Esophagus squamous epithelium (tissue), 5 donors: ENCODE measurements around the gene TMEM139. TPM values are rescaled to one million over a fixed set of nuclear protein-coding genes. Genes with fewer than 3 reads are reported as not detected.

Experiments used
- DNase-seq: peaks from one replicate; lab custom pipeline; 2025; lab: John Stamatoyannopoulos, UW
- H3K27ac ChIP-seq, 4 donors: fragments of 200-600 bp; sonication (generic); one replicate each; pipeline ENCODE4 v1.5.1; 2016 to 2019; ENCODE audit warnings: mild to moderate bottlenecking in 1 of 4
- H3K27me3 ChIP-seq, 4 donors: fragments of 200-600 bp; sonication (generic); 1 replicate in 3 of 4; 2 replicates in 1 of 4; pipeline versions ENCODE4 v1.5.1 to v1.6.0; 2017 to 2021; ENCODE audit warnings: antibody characterized with exemption in 1 of 4
- H3K36me3 ChIP-seq, 3 donors: fragments of 200-600 bp; sonication (generic); one replicate each; pipeline ENCODE4 v1.5.1; 2016 to 2019
- H3K4me1 ChIP-seq, 3 donors: fragments of 200-600 bp; sonication (generic); one replicate each; pipeline ENCODE4 v1.5.1; 2017 to 2019
- H3K4me3 ChIP-seq, 4 donors: fragments of 200-600 bp; sonication (generic); 1 replicate in 3 of 4; 2 replicates in 1 of 4; pipeline ENCODE4 v1.5.1; 2016 to 2019; ENCODE audit warnings: mild to moderate bottlenecking in 2 of 4, moderate library complexity in 1 of 4
- H3K9me3 ChIP-seq, 3 donors: fragments of 200-600 bp; sonication (generic); one replicate each; pipeline ENCODE4 v1.5.1; 2016 to 2019
- POLR2A ChIP-seq, 4 donors: fragments of 450-650 bp; IDR thresholded peaks; one replicate each; pipeline ENCODE4 v1.6.1; 2017; ENCODE audit warnings: antibody characterized with exemption in 4 of 4, mild to moderate bottlenecking in 4 of 4, moderate library complexity in 3 of 4
- WGBS, 2 donors: methylation state at CpG; one replicate each; pipeline ENCODE4 v1.1.5; 2018; 5-methylcytosine and 5-hydroxymethylcytosine counted together
- intact Hi-C: fragments of 100-400 bp; cut with DNase I; formaldehyde crosslinking; loops from one replicate; pipeline ENCODE4 v1.15.0; 2022
- total RNA-seq, 4 donors: library from RNA; depleted of rRNA; stranded (reverse); fragments of >200 nt; gene quantifications; one replicate each; pipeline ENCODE4 v1.1.0, GENCODE V29; 2016
- TF ChIP-seq, protein P1 (sequence below), 6 experiments: fragments of 450-650 bp in 4 of 6; fragments of 200-600 bp in 2 of 6; sonication (generic) in 2 of 6; IDR thresholded peaks; one replicate each; pipeline ENCODE4 v1.5.1; 2016 to 2019; ENCODE audit warnings: antibody characterized with exemption in 6 of 6, mild to moderate bottlenecking in 4 of 6, moderate library complexity in 4 of 6
- donor health status: DM: yes; HTN: yes; CAD: no.

TMEM139 gene
- total RNA-seq, 4 donors from 2014 or later: 0.15 to 3.6 TPM; not detected in 2

- Histone ChIP-seq H3K4me1 (no peaks in the 10 kb centered on the region), H3K36me3 (no peaks in the 10 kb centered on the region), H3K9me3 (no peaks in the 10 kb centered on the region), H3K27me3 (no peaks in the 10 kb centered on the region), H3K4me3 (no peak overlapping the region), H3K27ac (no peak overlapping the region)
- DNase-seq: no peak
- 89 to 96% methylated on average over 3 of the region's 3 CpGs for WGBS, 2 donors
- intact Hi-C loops: no loop called here
- TF ChIP-seq, protein P1, sequence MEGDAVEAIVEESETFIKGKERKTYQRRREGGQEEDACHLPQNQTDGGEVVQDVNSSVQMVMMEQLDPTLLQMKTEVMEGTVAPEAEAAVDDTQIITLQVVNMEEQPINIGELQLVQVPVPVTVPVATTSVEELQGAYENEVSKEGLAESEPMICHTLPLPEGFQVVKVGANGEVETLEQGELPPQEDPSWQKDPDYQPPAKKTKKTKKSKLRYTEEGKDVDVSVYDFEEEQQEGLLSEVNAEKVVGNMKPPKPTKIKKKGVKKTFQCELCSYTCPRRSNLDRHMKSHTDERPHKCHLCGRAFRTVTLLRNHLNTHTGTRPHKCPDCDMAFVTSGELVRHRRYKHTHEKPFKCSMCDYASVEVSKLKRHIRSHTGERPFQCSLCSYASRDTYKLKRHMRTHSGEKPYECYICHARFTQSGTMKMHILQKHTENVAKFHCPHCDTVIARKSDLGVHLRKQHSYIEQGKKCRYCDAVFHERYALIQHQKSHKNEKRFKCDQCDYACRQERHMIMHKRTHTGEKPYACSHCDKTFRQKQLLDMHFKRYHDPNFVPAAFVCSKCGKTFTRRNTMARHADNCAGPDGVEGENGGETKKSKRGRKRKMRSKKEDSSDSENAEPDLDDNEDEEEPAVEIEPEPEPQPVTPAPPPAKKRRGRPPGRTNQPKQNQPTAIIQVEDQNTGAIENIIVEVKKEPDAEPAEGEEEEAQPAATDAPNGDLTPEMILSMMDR (IDR thresholded peaks at IDR 0.05): no peak
- no peak for TF ChIP-seq POLR2A (IDR thresholded peaks at IDR 0.05)
Observed at GRCh38 chr7:143256325-143256724, 28.4 kb upstream of the TMEM139 start.

DNA sequence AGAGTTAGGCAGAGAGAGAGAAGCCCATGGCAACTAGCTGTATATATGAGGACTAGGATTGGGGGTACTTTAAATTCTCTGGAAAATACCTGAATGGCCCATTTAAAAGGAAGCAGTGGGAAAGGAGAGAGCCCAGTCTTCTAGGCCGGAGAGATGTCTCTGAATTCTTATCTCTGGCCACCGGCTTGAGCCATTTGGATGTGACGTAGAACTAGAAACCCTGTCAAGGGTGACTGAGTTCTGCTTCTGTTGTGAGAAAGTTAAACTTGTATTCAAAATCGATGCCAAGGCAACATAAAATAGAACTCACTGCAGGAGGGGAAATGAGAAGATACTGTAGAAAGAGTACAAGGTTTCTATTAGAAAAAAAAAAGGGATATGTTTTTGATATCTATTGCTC is 27.8 kb upstream of the TMEM139 start:
- Histone ChIP-seq H3K4me3 (no peak overlapping the region), H3K9me3 (no peaks in the 10 kb centered on the region), H3K4me1 (no peaks in the 10 kb centered on the region), H3K36me3 (no peaks in the 10 kb centered on the region), H3K27ac (no peak overlapping the region), H3K27me3 (no peaks in the 10 kb centered on the region)
- 87 to 88% methylated on average over 4 of the region's 4 CpGs for WGBS, 2 donors
- TF ChIP-seq, protein P1 (IDR thresholded peaks at IDR 0.05): no peak
- no peak for TF ChIP-seq POLR2A (IDR thresholded peaks at IDR 0.05)
- intact Hi-C loops: no loop called here
- no peak for DNase-seq

- WGBS, 2 donors: 66 to 78% methylated on average over 5 of the region's 5 CpGs
Observed at GRCh38 chr7:143257501-143257900, 27.3 kb upstream of the TMEM139 start.

DNA sequence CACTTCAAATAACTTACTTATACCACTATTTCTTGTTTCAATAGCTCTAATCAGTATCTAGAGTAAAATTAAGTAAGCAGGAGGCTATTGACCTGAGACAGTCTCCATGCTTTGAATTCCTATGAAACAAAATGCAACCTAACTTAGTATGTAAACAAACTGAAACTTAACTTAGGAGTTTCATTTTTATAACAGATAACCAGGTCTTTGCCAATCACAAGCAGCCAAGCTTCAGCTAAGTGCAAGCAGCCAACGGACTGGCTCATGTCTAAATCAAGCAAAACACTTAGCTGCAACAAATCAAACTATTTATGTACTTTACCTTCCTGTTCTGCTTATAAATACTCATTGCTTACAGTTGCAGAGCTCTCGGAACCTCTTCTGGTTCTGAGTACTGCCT is 25.9 kb upstream of the TMEM139 start:
- H3K36me3 ChIP-seq: no peaks in the 10 kb centered on the region
- H3K9me3 ChIP-seq: no peaks in the 10 kb centered on the region
- TF ChIP-seq POLR2A (IDR thresholded peaks at IDR 0.05): no peak
- TF ChIP-seq, protein P1 (IDR thresholded peaks at IDR 0.05): no peak
- H3K27me3 ChIP-seq: no peaks in the 10 kb centered on the region
- H3K4me3 ChIP-seq: no peak overlapping the region
- 32 to 41% methylated on average over 2 of the region's 2 CpGs for WGBS, 2 donors
- no peak for DNase-seq
- intact Hi-C loops: no loop called here
- no peak overlapping the region for H3K27ac ChIP-seq
- peaks cover 0 to 6% (median 4%) of the 10 kb centered on the region in 3 donors for H3K4me1 ChIP-seq

More at GRCh38 chr7:143257501-143257900, 27.3 kb upstream of the TMEM139 start:
- TF ChIP-seq POLR2A (IDR thresholded peaks at IDR 0.05): no peak
- TF ChIP-seq, protein P1 (IDR thresholded peaks at IDR 0.05): no peak
- Histone ChIP-seq H3K27me3 (no peaks in the 10 kb centered on the region), H3K9me3 (no peaks in the 10 kb centered on the region), H3K27ac (no peak overlapping the region), H3K36me3 (no peaks in the 10 kb centered on the region), H3K4me3 (no peak overlapping the region), H3K4me1 (peaks cover 0 to under 1% (median under 1%) of the 10 kb centered on the region in 3 donors)
- DNase-seq: no peak
- intact Hi-C loops: no loop called here

GRCh38 chr7:143259765-143260164 is 25.0 kb upstream of the TMEM139 start:
- no peak overlapping the region for H3K4me3 ChIP-seq
- peaks cover 9 to 16% (median 12%) of the 10 kb centered on the region in 3 donors for H3K4me1 ChIP-seq
- H3K27ac ChIP-seq: no peak overlapping the region
- intact Hi-C loops: no loop called here
- TF ChIP-seq POLR2A (IDR thresholded peaks at IDR 0.05): no peak
- TF ChIP-seq, protein P1 (IDR thresholded peaks at IDR 0.05): no peak
- H3K9me3 ChIP-seq: no peaks in the 10 kb centered on the region
- H3K27me3 ChIP-seq: no peaks in the 10 kb centered on the region
- DNase-seq: no peak
- 55 to 62% methylated on average over 2 of the region's 2 CpGs for WGBS, 2 donors
- peaks cover 0 to 2% (median 0%) of the 10 kb centered on the region in 3 donors for H3K36me3 ChIP-seq
